ENCODE results near the gene EIF4EBP3.

Gene EIF4EBP3

GRCh38 chr5:140547508-140548299 is at the start of gene EIF4EBP3:
Gene EIF4EBP3 (plus strand): TSS chr5:140547662. CDS start chr5:140547738, 76 bp downstream.
- DNase-seq: peak; percentile 94

DNA sequence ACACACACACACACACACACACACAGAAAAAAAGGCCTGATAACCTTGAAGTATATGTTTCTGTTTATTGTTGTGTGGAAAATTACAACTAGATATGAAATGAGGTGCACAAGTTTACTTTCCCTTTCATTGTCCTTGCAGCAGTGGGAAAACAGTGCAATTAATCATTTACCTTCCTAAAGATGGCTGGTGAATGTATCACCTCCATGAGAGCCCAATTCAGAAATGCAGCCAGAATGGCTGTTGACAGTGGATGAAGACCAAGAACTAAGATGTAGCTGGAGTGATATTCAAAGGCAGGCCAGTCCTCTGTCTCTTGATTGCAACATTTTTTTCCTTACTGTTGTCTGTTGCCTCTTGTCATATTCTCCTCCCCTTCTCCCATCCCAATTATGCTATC is 49.6 kb upstream of the EIF4EBP3 start:
- no peak for DNase-seq

DNA sequence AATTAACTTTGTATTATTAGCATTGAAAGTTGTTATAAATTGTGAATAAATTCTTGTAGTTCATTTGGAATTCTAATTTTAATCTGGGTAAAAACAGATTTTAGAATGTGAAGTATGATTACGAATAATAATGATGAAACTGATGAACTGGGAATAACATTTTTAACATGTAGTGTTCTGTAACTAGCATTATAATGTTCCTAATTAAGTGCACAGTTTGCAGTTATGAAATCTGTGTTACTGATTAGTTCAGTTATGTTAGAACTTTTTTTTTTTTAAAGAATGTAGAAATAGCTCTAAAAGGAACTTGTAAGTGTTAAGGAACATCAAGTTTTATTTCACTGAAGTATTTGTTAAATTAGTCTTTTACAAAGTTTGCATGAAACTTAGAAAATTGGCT is 48.9 kb upstream of the EIF4EBP3 start:
- no peak for DNase-seq

- no peak for DNase-seq
Measured at GRCh38 chr5:140502834-140503233, 44.6 kb upstream of the EIF4EBP3 start.

GRCh38 chr5:140509898-140510297 is 37.6 kb upstream of the EIF4EBP3 start:
- DNase-seq: no peak

- DNase-seq: no peak
Measured at GRCh38 chr5:140513124-140513523, 34.3 kb upstream of the EIF4EBP3 start.

DNA sequence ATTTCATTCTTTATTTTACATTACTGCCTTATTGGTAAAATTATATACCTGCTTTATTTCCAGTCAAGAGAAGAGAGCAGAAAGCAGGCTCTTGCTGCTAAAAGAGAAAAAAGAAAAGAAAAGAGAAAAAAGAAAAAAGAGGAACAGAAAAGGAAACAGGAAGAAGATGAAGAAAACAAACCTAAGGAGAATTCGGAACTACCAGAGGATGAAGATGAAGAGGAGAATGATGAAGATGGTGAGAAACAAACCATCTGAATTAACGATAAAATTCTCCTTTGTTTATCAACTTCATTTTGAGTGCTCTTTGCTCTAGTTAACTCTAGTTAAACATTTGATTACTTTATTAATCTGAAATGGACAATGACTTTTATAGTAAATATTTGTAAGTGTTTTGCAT is 23.5 kb upstream of the EIF4EBP3 start:
- DNase-seq: no peak

DNA sequence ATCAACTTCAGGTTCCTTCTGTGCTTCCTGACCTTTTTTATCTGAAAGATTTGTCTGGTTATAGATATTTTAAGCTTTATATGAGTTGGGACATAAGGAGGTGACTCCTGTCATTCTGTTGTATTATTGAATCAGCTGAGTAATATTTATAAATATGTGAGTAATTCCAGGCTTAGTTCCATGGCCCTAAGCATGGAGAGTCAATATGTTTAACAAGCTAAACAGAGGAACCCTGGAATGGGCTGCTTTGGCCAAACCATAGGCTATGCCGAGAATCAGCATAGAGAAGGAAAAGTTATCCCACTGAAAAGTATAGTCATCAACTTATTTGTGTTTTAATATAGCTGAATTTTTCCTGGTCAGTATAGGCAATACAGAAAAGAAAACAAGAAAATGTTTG is 7.2 kb upstream of the EIF4EBP3 start:
- DNase-seq: no peak

DNA sequence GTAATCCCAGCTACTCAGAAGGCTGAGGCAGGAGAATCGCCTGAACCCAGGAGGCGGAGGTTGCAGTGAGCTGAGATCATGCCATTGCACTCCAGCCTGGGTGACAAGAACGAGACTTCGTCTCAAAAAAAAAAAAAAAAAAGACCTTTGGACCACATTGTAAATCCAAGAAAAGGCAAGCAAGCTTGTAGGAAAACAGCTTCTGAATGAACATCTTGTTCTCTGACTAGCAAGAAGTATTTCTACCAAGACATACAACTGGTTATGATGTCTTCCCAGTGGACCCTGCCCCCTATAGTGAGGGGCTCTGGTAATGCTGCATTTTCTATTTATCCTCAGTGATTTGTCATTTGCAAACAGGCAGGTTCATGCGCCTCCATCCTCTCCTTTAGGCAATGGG is 4.5 kb upstream of the EIF4EBP3 start:
- no peak for DNase-seq

- DNase-seq: no peak
Measured at GRCh38 chr5:140544986-140545385, 2.5 kb upstream of the EIF4EBP3 start.

DNA sequence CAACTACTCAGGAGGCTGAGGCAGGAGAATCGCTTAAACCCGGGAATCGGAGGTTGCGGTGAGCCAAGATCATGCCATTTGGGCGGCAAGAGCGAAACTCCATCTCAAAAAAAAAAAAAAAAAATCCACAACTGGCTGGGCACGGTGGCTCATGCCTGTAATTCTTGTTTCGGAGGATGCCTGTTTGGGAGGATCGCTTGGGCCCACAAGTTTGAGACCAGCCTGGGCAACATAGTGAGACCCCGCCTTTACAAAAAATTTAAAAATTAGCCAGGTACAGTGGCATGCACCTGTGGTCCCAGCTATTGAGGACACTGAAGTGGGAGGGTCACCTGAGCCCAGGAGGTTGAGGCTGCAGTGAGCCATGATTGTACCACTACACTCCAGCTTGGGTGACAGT is 1.9 kb upstream of the EIF4EBP3 start:
- no peak for DNase-seq

DNA sequence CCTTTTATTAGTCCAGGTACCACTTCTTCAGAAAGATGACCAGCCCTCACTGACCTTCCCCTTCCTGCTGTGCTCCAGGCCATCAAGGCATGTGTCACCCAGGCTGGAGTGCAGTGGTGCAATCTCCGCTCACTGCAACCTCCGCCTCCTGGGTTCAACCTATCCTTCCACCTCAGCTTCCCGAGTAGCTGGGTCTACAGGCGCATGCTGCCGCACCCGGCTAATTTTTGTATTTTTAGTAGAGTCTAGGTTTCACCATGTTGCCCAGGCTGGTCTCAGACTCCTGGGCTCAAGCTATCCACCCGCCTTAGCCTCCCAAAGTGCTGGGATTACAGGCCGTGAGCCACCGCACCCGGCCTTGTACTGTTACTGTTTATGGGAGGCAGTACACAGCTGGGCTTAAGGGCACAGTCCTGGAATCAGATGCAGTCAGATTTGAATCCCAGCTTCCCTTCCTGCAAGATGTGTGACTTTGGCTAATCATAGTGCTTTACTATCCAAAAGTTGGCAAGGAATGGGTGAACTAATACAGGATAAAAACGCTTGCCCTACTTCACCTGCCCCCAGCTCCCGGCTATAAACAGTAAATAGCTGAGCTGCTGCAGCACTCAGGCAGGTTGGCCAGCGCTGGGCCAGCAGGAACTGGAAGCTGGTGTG is 483 bp upstream of the EIF4EBP3 start:
- DNase-seq: peak; percentile 34

- DNase-seq: no peak
Measured at GRCh38 chr5:140548300-140548688, 832 bp downstream of the EIF4EBP3 start.

- DNase-seq: no peak
Measured at GRCh38 chr5:140548791-140549190, 1.3 kb downstream of the EIF4EBP3 start.

DNA sequence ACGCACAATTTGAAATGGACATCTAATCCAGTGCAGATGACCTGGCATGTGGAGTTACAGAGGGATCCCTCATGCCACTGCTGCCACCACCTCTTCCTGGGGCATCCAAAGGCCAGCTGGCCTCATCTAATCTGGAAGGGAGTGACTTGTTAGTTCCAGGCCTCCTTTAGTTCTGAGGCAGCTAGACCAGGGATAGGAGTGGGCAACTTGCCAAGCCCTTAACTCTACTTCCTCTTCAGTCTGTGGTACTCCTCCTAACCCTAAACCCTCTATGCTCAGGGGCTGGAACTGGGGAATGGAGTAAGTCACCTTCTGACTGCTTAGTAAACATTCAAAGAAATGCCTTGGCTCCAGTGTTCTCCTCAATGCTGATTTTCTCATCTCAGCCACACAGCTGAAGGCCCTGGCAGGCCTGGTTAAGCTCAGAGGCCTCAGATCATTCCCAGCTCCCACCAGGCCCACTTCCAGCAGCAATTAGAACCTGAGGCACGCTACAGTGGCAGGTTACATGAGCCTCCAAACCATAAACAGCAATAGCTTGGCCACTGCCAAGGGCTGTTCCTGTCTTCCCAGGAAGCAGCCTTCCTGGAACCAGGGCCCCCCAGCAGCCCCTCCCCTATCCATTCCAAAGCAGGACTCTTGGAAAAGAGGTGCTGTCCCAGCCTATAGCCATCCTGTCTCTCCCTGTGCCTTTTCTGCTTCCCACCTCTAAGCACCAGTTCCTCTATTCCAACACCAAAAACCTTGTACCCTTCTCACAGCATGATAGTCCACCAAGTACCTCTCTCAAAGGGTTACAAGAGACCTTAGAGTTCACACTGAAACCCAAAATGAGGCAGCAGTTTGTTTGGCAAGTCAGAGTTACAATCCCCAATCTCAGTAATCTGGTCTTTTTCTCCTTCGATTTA is 2.0 kb downstream of the EIF4EBP3 start:
- DNase-seq: peak; percentile 69

DNA sequence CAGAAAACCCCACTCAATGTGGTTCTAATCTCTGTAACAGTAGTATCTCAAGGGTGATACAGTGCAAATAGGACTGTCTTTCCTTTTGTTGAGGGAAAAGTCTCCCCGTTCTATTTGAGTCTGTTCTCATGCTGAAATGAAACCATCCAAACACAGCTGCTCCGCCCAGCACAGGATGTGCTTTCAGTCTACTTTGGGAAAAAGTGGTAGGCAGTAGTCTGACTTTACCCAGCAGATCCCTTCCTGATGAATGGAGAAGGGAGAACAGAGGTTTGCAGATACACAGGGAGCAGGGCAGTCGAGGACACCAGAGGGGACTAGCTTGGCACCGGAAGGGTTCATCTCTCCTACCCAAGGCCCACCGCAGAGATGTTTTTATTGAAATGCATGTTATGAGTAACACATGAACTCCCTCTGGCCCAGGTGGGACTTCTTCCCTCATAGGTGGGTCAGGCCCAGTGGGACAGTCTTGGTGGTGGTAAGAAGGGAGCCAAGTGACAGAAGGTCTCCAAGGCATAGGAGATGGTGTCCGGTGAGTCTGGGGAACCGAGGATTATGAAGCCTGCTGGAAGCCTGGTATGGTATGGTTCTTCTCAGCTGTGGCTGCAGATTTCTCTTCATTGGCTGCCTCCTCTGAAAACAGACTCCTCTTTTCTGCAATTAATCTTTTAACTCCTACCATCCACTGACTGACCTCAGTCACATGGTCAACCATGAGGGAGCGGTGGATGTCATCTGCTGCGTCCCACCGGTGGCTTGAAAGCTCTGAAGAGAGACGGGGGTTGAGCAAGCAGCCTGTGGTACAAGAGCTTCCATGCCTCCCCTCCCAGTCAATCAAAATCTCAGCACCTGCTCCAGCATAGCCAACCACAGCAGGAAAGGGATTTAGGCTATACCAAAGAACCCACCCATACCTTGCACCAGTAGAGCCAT is 3.0 kb downstream of the EIF4EBP3 start:
- DNase-seq: no peak

GRCh38 chr5:140551872-140552271 is 4.4 kb downstream of the EIF4EBP3 start:
- DNase-seq: no peak

- peak; percentile 58 for DNase-seq
Measured at GRCh38 chr5:140553657-140554056, 6.2 kb downstream of the EIF4EBP3 start.

- peak; percentile 66 for DNase-seq
Measured at GRCh38 chr5:140554454-140554853, 7.0 kb downstream of the EIF4EBP3 start.

GRCh38 chr5:140555747-140556312 is 8.4 kb downstream of the EIF4EBP3 start:
- DNase-seq: peak; percentile 48

GRCh38 chr5:140556438-140556837 is 9.0 kb downstream of the EIF4EBP3 start:
- peak; percentile 66 for DNase-seq
